ENCODE measurements around the gene ITPR3. TPM values are rescaled to one million over a fixed set of nuclear protein-coding genes. Genes with fewer than 3 reads are reported as not detected.

Gene ITPR3
- polyA plus RNA-seq, 1 donor (not counting 4 experiments of a cell fraction or from before 2014, with no cell fraction given), result 43.3 TPM

DNA sequence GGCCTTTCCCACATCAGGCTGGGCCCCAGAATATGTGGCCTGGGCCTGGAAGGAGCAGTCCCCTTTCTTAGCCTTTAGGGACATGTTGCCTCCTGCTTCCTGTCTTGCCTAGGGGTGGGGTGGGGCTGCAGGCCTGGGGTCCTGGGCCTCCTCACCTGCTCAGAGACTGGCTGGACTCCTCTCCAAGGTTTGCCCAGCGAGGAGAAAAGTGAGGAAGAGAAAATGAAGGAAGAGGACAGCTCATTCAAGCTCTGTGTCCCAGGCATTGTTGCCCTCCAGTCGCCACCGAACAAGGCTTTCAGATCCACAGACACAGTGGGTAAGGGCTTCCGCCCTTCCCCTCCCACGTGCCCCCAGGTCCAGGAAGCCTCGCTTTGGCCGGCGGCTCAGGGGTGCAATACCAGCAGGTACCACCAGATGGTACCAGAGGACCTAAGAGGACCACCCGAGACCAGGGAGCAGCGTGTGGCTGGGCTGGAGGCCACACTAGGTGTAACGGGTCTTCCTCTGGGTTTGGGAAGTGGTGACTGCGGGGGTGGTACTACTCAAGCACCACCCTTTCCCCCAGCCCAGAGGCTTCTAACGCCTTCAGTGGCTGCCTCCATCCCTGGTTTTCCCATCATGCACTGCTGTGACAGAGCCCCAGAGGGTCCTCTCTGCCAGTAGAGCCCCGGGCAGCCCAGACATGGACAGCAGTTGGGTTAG, 35.6 kb upstream of the ITPR3 start:
- H3K4me3 ChIP-seq (ENCODE audit: control insufficient read depth in 2 of 3, extremely low read depth in 1 of 3, insufficient read depth in 2 of 3, low read depth in 1 of 3, low read length in 3 of 3), result peak overlapping the region in 1 of 3 experiments; percentile 33
- no peak overlapping the region for H3K27ac ChIP-seq (ENCODE audit: control insufficient read depth, insufficient read depth, low read length)
- H3K9ac ChIP-seq (ENCODE audit: control insufficient read depth, extremely low read depth, insufficient read depth, low read length), result no peak overlapping the region
- no peaks in the 10 kb centered on the region for H3K36me3 ChIP-seq (ENCODE audit: control insufficient read depth in 2 of 2, extremely low read depth in 1 of 2, insufficient read depth in 2 of 2, low read length in 2 of 2)
- no peaks in the 10 kb centered on the region for H3K9me1 ChIP-seq (ENCODE audit: control insufficient read depth, extremely low read depth, insufficient read depth, low read length)
- peak overlapping the region; percentile 37 for H3K4me2 ChIP-seq (ENCODE audit: control insufficient read depth, extremely low read depth, insufficient read depth, low read depth, low read length)
- TF ChIP-seq, protein P1, sequence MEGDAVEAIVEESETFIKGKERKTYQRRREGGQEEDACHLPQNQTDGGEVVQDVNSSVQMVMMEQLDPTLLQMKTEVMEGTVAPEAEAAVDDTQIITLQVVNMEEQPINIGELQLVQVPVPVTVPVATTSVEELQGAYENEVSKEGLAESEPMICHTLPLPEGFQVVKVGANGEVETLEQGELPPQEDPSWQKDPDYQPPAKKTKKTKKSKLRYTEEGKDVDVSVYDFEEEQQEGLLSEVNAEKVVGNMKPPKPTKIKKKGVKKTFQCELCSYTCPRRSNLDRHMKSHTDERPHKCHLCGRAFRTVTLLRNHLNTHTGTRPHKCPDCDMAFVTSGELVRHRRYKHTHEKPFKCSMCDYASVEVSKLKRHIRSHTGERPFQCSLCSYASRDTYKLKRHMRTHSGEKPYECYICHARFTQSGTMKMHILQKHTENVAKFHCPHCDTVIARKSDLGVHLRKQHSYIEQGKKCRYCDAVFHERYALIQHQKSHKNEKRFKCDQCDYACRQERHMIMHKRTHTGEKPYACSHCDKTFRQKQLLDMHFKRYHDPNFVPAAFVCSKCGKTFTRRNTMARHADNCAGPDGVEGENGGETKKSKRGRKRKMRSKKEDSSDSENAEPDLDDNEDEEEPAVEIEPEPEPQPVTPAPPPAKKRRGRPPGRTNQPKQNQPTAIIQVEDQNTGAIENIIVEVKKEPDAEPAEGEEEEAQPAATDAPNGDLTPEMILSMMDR (optimal IDR thresholded peaks at IDR 0.05 in 1 of 3, IDR thresholded peaks at IDR 0.05 in 1 of 3, conservative IDR thresholded peaks at IDR 0.05 in 1 of 3; ENCODE audit: extremely low read depth in 1 of 3, insufficient read depth in 2 of 3, low read length in 3 of 3), result peak in 2 of 3 experiments; percentile 96 to 97
- TF ChIP-seq EZH2 (IDR thresholded peaks at IDR 0.05; ENCODE audit: low read length), result no peak
- no peaks in the 10 kb centered on the region for H3K9me3 ChIP-seq (ENCODE audit: control insufficient read depth, low read depth, low read length)
- DNase-seq (ENCODE audit: low read depth, low spot score), result no peak
- no peaks in the 10 kb centered on the region for H3K27me3 ChIP-seq (ENCODE audit: control insufficient read depth, extremely low read depth, insufficient read depth, low read length)
- H3K79me2 ChIP-seq (ENCODE audit: control insufficient read depth, insufficient read depth, low read length), result no peaks in the 10 kb centered on the region
- no peak for FAIRE-seq
- H4K20me1 ChIP-seq (ENCODE audit: control insufficient read depth, extremely low read depth, insufficient read depth, low read length), result no peaks in the 10 kb centered on the region
- H3K4me1 ChIP-seq (ENCODE audit: control insufficient read depth, extremely low read depth, insufficient read depth, low read length), result peaks cover 28% of the 10 kb centered on the region
- peak overlapping the region; percentile 57 for H2AFZ ChIP-seq (ENCODE audit: control insufficient read depth, low read length)
- dilution Hi-C loops (cut with MboI; ENCODE audit: extremely low pct_ligation_motif_present, low sequenced_read_pairs), result no loop called here

DNA sequence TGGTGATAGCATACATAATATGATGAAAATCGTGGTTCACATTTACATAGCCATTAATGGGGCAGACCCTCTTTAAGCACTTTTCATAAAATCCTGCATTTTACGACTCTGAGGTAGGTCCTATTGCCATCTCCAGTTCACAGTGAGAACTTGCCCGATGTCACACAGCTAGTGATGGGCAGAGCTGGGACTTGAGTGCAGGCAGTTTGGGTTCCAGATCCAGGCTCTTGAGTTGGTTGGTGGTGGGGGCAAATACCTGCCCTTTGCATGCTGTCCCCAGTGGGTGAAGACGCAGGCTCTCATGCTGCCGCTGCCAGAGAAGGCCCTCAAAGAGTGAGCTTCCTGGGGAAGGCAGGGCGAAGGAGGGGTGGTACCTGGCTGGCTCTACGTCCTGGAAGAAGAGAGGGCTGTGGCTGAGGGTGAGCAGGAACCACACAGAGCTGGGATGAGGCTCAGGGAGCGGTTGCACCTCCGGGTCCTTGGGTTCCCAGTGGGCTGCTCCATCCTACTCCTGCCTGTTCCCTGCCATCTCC, 34.9 kb upstream of the ITPR3 start:
- Histone ChIP-seq H3K27me3 (ENCODE audit: control insufficient read depth, extremely low read depth, insufficient read depth, low read length) (no peaks in the 10 kb centered on the region), H3K27ac (ENCODE audit: control insufficient read depth, insufficient read depth, low read length) (no peak overlapping the region), H4K20me1 (ENCODE audit: control insufficient read depth, extremely low read depth, insufficient read depth, low read length) (no peaks in the 10 kb centered on the region), H3K9ac (ENCODE audit: control insufficient read depth, extremely low read depth, insufficient read depth, low read length) (no peak overlapping the region), H3K79me2 (ENCODE audit: control insufficient read depth, insufficient read depth, low read length) (no peaks in the 10 kb centered on the region), H3K36me3 (ENCODE audit: control insufficient read depth in 2 of 2, extremely low read depth in 1 of 2, insufficient read depth in 2 of 2, low read length in 2 of 2) (no peaks in the 10 kb centered on the region), H3K9me3 (ENCODE audit: control insufficient read depth, low read depth, low read length) (no peaks in the 10 kb centered on the region), H2AFZ (ENCODE audit: control insufficient read depth, low read length) (peak overlapping the region; percentile 30), H3K4me1 (ENCODE audit: control insufficient read depth, extremely low read depth, insufficient read depth, low read length) (peaks cover 34% of the 10 kb centered on the region), H3K9me1 (ENCODE audit: control insufficient read depth, extremely low read depth, insufficient read depth, low read length) (no peaks in the 10 kb centered on the region), H3K4me2 (ENCODE audit: control insufficient read depth, extremely low read depth, insufficient read depth, low read depth, low read length) (peak overlapping the region; percentile 37), H3K4me3 (ENCODE audit: control insufficient read depth in 2 of 3, extremely low read depth in 1 of 3, insufficient read depth in 2 of 3, low read depth in 1 of 3, low read length in 3 of 3) (no peak overlapping the region)
- no peak for FAIRE-seq
- dilution Hi-C loops (cut with MboI; ENCODE audit: extremely low pct_ligation_motif_present, low sequenced_read_pairs), result no loop called here
- TF ChIP-seq, protein P1 (optimal IDR thresholded peaks at IDR 0.05 in 1 of 3, IDR thresholded peaks at IDR 0.05 in 1 of 3, conservative IDR thresholded peaks at IDR 0.05 in 1 of 3; ENCODE audit: extremely low read depth in 1 of 3, insufficient read depth in 2 of 3, low read length in 3 of 3), result no peak
- DNase-seq (ENCODE audit: low read depth, low spot score), result no peak

Measured in keratinocyte (primary cell).